AG10803 (cell line): Measurements from ENCODE around the gene MYCBP.
A peak's percentile ranks its signal among the peaks of the same experiment; 100 is the strongest.

ENCODE experiments used
- DNase-seq: peaks from one replicate; pipeline ENCODE4 v3.0.0; 2010; ENCODE audit warnings: low read depth
- H3K4me3 ChIP-seq: 2 replicates; pipeline ENCODE4 v1.5.1; 2011; ENCODE audit warnings: mild to moderate bottlenecking, low read length, control low read depth
- CTCF ChIP-seq: conservative IDR thresholded peaks from 2 replicates; pipeline ENCODE4 v1.5.1; 2011; ENCODE audit warnings: mild to moderate bottlenecking, low read length, control low read depth, inconsistent platforms

The MYCBP gene

GRCh38 chr1:38889589-38889988, 16.4 kb upstream of the MYCBP start:
- TF ChIP-seq CTCF, result no peak
- no peak overlapping the region for H3K4me3 ChIP-seq
- DNase-seq, result no peak

- no peak for DNase-seq
- H3K4me3 ChIP-seq, result no peak overlapping the region
- TF ChIP-seq CTCF, result no peak
Measured at GRCh38 chr1:38888423-38889333, 15.5 kb upstream of the MYCBP start.

GRCh38 chr1:38885092-38885491, 11.9 kb upstream of the MYCBP start:
- H3K4me3 ChIP-seq, result no peak overlapping the region
- no peak for DNase-seq
- no peak for TF ChIP-seq CTCF

- no peak for TF ChIP-seq CTCF
- H3K4me3 ChIP-seq, result no peak within 1 kb of the TSS
Measured at GRCh38 chr1:38881487-38881886, 8.3 kb upstream of the MYCBP start, which contains the start of gene GJA9. TSS of gene GJA9 (minus strand) at chr1:38881587. CDS start at chr1:38876098, 5,489 bp downstream.

GRCh38 chr1:38875811-38876210, 2.7 kb upstream of the MYCBP start:
- no peak for TF ChIP-seq CTCF
- DNase-seq, result peak; percentile 11
- H3K4me3 ChIP-seq, result no peak overlapping the region

More at GRCh38 chr1:38881487-38881886, 8.3 kb upstream of the MYCBP start, which contains the start of gene GJA9:
- no peak for DNase-seq

GRCh38 chr1:38872401-38873026, 634 bp downstream of the MYCBP start:
- peak; percentile 27 for DNase-seq
- peak overlapping the region; percentile 92 for H3K4me3 ChIP-seq
- TF ChIP-seq CTCF, result no peak
